Mucosa of rectum (tissue), 2 donors: ENCODE data around the gene NID1.
"Not testable (repeated sequence)": the region's sequence is repeated elsewhere in the genome, so short reads cannot be mapped to it uniquely, and the experiment has no call there.

Source experiments
- H3K27ac ChIP-seq, 2 donors: one replicate each; pipeline ENCODE4 v1.7.0; 2013; ENCODE audit warnings: inconsistent platforms in 2 of 2, low read depth in 2 of 2, low read length in 2 of 2
- H3K27me3 ChIP-seq, 2 donors: one replicate each; pipeline ENCODE4 v1.7.0; 2013; ENCODE audit warnings: low read length in 2 of 2; ENCODE audit not compliant: control insufficient read depth in 2 of 2, insufficient read depth in 2 of 2
- H3K36me3 ChIP-seq, 2 donors: one replicate each; pipeline ENCODE4 v1.7.0; 2013; ENCODE audit warnings: low read length in 2 of 2; ENCODE audit not compliant: control insufficient read depth in 2 of 2, insufficient read depth in 2 of 2
- H3K4me1 ChIP-seq, 2 donors: one replicate each; pipeline ENCODE4 v1.7.0; 2013; ENCODE audit warnings: low read length in 2 of 2, mild to moderate bottlenecking in 1 of 2; ENCODE audit not compliant: control insufficient read depth in 2 of 2, insufficient read depth in 2 of 2
- H3K4me3 ChIP-seq, 2 donors: one replicate each; pipeline ENCODE4 v1.7.0; 2013; ENCODE audit warnings: low read length in 2 of 2
- H3K9ac ChIP-seq, 2 donors: one replicate each; pipeline ENCODE4 v1.7.0; 2013; ENCODE audit warnings: low read length in 2 of 2, low read depth in 1 of 2, mild to moderate bottlenecking in 1 of 2
- H3K9me3 ChIP-seq, 2 donors: one replicate each; pipeline ENCODE4 v1.7.0; 2013; ENCODE audit warnings: low read length in 2 of 2; ENCODE audit not compliant: control insufficient read depth in 2 of 2
- donor health status: healthy.
- donor health status: Normal muscosa, but diverticular disease.

The NID1 gene

DNA sequence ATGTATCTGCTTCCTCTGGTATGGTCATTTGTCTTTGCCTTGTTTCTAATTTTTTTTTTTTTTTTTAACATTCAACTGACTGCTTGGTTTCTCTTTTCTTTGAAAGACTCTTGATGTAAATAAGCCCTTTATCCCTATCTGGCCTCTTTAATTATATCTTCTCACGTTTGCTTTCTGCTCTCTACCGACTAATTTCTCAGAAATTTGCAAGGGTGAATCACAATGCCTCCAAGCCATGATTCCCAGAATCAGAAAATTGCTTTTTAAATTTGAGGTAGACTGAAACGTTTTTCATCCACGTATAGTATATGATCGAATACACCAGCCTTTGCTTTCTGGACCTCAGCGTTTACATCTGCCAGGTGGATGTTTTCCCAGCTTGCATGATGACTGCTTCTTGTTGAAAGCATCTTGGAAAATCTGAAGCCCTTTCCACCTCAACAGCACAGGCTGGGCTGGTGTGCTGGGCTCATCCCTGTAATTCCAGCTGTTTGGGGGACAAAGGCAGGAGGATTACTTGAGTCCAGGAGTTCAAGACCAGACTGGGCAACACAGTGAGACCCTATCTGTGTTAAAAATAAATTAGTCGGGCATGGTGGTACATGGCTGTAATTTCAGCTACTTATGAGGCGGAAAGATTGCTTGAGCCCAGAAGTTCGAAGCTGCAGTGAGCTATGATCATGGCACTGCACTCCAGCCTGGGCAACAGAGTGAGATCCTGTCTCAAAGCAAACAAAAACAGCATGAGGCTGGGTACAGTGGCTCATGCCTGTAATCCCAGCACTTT, 42.4 kb upstream of the NID1 start:
- Histone ChIP-seq H3K4me3 (no peak overlapping the region), H3K4me1 (no peaks in the 10 kb centered on the region), H3K9ac (no peak overlapping the region), H3K27ac (no peak overlapping the region), H3K9me3 (no peaks in the 10 kb centered on the region), H3K27me3 (peaks cover 0 to 2% of the 10 kb centered on the region in 2 donors), H3K36me3 (no peaks in the 10 kb centered on the region)

DNA sequence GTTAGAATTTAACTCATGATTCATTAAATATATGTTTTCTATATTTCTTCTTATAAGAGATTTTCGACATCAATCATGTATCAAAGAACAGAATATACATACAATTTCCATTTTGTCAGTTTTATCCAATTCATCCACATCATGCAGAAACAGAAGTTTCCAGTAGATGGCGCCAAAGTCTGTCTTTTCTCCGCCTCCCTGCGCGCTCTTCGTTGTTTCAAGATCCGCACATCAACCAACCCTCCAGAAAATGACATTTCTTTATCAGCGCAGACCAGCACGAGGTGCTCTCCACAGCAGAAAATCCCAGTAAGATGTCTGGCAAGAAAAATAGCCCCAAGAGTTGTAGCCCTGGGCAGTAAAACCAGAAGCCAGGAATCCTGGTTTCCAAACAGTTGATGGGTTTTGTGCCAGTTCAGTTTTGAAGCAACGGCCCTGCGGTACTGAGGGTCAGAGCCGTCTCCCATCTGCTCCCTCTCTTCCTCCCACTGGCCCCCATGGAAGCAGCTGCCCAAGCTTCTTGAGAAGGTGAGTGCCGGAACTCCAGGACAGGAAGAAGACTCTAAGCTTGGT, 38.8 kb upstream of the NID1 start:
- H3K27ac ChIP-seq, result no peak overlapping the region
- H3K27me3 ChIP-seq, result peaks cover 0 to 3% of the 10 kb centered on the region in 2 donors
- H3K4me3 ChIP-seq, result no peak overlapping the region
- no peak overlapping the region for H3K9ac ChIP-seq
- H3K9me3 ChIP-seq, result no peaks in the 10 kb centered on the region
- H3K4me1 ChIP-seq, result no peaks in the 10 kb centered on the region
- H3K36me3 ChIP-seq, result no peaks in the 10 kb centered on the region

DNA sequence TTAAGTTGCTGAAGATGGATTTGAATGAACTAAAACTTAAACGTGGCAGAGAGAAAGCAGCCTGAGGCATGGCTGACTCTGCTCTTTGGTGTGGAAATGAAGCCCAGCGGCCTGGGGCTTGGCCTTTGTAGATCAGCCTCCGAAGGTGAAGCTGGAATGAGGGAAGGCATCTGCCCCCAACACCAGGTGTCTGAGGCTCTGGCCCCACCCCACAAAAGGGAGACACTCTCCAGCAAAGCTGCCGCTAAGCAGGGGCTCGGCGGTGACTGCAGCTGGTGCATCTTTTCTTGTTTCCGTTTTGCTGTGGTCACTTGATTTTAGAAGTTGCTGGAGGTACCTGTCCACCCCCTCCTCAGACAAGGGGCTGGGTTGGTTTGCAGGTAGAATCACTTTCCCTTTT, 38.2 kb upstream of the NID1 start:
- no peak overlapping the region for H3K9ac ChIP-seq
- no peaks in the 10 kb centered on the region for H3K36me3 ChIP-seq
- no peak overlapping the region for H3K4me3 ChIP-seq
- no peaks in the 10 kb centered on the region for H3K9me3 ChIP-seq
- H3K27ac ChIP-seq, result no peak overlapping the region
- H3K4me1 ChIP-seq, result no peaks in the 10 kb centered on the region
- H3K27me3 ChIP-seq, result peaks cover 0 to 3% of the 10 kb centered on the region in 2 donors

DNA sequence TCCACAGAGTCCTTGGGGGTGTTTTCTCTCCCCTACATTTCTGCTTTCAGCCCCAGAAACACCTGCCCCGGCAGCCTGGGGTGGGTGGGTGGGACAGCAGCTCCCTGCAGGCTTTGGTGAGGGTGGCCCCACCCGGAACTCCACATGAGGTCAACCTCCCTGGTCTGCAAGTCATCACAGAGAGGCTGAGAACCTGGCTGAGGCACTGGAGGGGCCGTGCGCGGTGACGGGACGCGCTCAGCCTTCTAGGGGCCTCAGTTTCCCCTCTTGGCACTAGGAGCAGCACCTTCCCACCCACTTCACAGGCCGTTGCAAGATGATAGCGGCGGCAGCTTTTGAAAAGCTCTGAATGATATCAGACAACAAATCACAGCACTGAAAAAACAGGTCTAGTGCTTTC, 37.7 kb upstream of the NID1 start:
- H3K4me1 ChIP-seq, result no peaks in the 10 kb centered on the region
- H3K9ac ChIP-seq, result no peak overlapping the region
- H3K9me3 ChIP-seq, result no peaks in the 10 kb centered on the region
- H3K36me3 ChIP-seq, result no peaks in the 10 kb centered on the region
- peaks cover 0 to 3% of the 10 kb centered on the region in 2 donors for H3K27me3 ChIP-seq
- no peak overlapping the region for H3K27ac ChIP-seq
- no peak overlapping the region for H3K4me3 ChIP-seq

DNA sequence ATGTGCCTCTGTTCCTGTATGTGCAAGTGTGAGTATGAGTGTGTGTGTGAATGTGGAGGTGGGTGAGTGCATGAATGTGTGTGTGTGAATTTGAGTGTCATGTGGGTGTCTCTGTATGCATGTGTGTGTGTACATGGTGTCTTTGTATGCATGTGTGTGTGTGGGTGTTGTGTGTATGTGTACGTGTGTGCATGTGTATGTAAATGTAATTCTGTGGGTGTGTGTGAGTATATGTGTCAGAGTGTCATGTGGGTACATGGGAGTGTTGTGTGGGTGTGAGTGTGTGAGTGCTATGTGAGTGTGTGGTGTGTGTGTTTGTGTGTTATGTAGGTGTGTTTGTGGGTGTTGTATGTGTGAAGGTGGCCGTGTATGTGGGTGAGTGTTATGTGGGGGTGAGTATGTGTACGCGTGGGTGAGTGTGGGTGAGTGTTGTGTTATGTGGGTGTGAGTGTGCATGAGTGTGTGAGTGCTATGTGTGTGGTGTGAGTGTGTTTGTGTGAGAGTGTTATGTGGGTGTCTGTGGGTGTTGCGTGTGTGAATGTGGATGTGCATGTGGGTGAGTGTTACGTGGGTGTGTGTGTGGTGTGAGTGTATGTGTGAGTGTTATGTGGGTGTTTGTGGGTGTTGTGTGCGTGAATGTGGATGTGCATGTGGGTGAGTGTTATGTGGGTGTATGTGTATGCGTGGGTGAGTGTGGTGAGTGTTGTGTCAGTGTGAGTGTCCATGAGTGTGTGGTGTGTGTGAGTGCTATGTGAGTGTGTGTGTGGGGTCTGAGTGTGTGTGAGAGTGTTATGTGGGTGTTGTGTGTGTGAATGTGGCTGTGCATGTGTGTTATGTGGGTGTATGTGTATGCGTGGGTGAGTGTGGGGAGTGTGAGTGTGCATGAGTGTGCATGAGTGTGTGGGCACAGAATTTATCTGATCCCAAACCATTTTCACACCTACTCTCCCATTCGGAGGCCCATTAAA, 36.6 kb upstream of the NID1 start:
- Histone ChIP-seq H3K9ac (no peak overlapping the region), H3K27ac (no peak overlapping the region), H3K4me1 (no peaks in the 10 kb centered on the region), H3K4me3 (no peak overlapping the region), H3K9me3 (no peaks in the 10 kb centered on the region), H3K36me3 (no peaks in the 10 kb centered on the region), H3K27me3 (peaks cover 0 to 1% of the 10 kb centered on the region in 2 donors)

DNA sequence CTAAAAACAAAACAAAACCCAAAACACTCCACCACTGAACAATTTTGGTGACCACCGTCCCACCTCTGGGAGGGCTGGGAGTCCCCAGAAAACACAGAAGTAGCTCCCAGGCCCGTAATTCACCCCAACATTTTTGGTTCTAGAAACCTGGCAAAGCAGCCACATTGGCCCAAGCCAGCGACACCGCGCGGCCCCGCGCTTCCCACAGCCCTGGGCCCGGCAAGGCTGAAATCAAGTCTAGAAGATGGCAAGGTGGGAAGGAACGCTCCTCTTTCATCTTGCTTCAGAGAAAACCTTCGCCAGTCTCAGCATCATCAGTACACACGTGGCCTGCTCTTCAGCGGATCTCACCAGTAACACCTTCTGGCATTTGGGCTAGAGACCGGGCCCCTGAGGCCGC, 35.9 kb upstream of the NID1 start:
- H3K27me3 ChIP-seq, result peaks cover 0 to 1% of the 10 kb centered on the region in 2 donors
- no peak overlapping the region for H3K27ac ChIP-seq
- H3K9me3 ChIP-seq, result no peaks in the 10 kb centered on the region
- H3K36me3 ChIP-seq, result no peaks in the 10 kb centered on the region
- H3K4me3 ChIP-seq, result no peak overlapping the region
- no peak overlapping the region for H3K9ac ChIP-seq
- H3K4me1 ChIP-seq, result no peaks in the 10 kb centered on the region

DNA sequence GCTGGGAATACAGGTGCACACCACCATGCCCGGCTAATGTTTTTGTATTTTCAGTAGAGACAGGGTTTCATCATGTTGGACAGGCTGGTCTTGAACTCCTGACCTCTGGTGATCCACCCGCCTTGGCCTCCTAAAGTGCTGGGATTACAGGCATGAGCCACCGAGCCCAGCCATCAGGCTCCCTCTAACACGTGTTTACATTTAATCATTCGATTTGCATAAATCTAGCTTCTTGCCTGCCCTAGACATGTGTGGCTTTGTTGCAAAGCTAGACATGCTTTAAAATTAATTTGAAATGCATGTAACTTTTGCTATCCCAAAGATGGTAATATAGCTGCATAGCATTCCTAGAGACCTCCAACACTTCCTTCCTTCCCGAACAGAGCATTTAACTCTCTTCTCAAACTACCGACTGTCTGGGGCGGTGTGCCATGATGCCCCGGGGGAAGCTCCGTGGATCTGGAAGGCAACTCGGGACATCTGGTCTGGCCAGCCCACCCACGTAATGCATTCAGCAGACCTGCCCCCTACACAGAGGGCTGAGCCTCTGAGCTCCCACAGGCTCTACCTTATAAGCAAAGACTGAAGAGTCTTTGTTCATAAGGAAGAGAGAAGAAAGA, 34.6 kb upstream of the NID1 start:
- Histone ChIP-seq H3K9ac (no peak overlapping the region), H3K27ac (no peak overlapping the region), H3K4me1 (no peaks in the 10 kb centered on the region), H3K4me3 (no peak overlapping the region), H3K36me3 (no peaks in the 10 kb centered on the region), H3K9me3 (no peaks in the 10 kb centered on the region), H3K27me3 (peaks cover 0 to 1% of the 10 kb centered on the region in 2 donors)

DNA sequence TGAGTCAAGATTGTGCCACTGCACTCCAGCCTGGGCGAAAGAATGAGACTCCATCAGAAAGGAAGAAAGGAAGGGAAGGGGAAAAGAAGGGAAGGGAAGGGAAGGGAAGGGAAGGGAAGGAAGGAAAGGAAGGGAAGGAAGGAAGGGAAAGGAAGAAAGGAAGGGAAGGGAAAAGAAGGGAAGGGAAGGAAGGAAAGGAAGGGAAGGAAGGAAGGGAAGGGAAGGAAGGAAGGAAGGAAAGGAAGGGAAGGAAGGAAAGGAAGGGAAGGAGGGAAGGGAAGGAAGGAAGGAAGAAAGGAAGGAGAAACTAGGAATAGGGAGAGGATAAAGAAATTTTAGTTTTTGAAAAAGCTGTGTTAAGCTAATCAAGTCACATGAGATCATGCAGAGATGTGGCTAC, 33.4 kb upstream of the NID1 start:
- H3K36me3 ChIP-seq, result no peaks in the 10 kb centered on the region
- no peaks in the 10 kb centered on the region for H3K9me3 ChIP-seq
- H3K4me1 ChIP-seq, result no peaks in the 10 kb centered on the region
- H3K9ac ChIP-seq, result no peak overlapping the region
- no peak overlapping the region for H3K27ac ChIP-seq
- H3K27me3 ChIP-seq, result peaks cover 0 to 1% of the 10 kb centered on the region in 2 donors
- no peak overlapping the region for H3K4me3 ChIP-seq

DNA sequence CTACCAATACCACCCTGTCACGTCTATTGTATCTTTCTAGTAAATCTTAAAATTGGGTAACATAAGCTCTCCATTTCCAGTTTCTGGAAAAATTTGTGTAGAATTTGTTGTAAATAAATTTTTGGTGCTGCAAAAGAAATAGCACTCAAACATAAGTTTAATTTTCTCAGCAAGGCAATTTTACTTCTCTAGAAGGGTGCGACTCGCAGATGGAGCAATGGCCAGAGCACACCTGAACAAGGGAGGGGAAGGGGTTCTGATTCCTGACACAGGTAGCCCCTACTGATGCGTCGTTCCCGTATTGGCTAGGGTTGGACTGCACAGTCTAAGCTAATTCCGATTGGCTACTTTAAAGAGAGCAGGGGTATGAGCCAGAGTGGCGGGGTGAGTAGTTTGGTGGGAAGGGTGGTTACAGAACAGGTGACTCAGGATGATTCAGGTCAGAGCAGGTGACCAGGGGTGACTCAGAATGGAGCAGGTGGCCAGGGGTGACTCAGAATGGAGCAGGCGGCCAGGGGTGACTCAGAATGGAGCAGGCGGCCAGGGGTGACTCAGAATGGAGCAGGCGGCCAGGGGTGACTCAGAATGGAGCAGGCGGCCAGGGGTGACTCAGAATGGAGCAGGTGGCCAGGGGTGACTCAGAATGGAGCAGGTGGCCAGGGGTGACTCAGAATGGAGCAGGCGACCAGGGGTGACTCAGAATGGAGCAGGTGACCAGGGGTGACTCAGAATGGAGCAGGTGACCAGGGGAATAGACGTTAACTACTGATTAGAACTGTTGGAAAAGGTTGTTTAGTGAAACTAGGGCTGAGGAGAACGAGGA, 32.0 kb upstream of the NID1 start:
- not testable (repeated sequence) for H3K9me3 ChIP-seq, H3K4me1 ChIP-seq, H3K9ac ChIP-seq, H3K27me3 ChIP-seq, H3K36me3 ChIP-seq, H3K4me3 ChIP-seq
- H3K27ac ChIP-seq, result peak overlapping the region; percentile 0 to 9
